ENCODE measurements around the gene SH3TC2.

SH3TC2 gene

GRCh38 chr5:149028984-149029383, 33.9 kb downstream of the SH3TC2 start:
- no peak for DNase-seq (ENCODE audit: low read depth in 2 of 2)

DNA sequence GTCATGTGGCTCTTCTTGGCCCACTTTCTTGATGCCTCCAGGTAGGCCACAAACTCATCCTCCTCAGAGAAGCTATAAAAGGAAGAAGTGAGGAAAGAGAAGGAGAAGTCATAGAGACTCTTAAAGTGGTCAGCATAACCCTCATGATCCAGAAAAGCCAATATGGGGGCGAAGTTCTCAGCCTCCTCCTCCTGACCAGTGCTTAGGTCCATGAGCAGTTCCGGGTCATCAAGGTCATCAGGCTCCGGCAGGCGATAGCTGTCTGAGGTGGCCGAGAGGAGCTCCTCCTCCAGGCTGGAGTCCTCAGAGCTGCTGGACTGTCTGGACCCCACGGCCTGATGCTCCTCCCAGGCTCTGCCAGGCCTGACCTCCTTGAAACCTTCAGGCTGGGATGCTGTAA, 34.7 kb downstream of the SH3TC2 start:
- no peak for DNase-seq (ENCODE audit: low read depth in 2 of 2)

- DNase-seq (ENCODE audit: low read depth in 2 of 2): no peak
Observed at GRCh38 chr5:149027636-149028035, 35.2 kb downstream of the SH3TC2 start.

DNA sequence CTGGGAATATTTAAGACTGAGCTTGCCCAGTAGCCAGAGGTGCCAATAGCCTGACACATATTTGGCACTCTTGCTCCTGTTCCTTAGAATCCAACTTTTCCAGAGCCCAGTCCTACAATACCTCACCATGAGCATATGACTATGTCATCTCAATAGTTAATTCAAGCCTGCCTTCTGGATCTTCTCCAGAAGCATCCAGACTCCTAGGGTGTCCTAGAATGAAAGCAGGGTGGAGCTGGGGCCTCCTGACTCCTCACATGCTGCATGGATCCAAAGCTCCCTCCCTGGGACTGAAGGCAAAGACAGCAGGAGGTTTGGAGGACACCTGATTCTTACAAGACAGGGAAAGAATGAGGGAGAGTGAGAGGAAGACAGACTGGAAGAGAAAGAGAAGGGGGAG, 37.9 kb downstream of the SH3TC2 start:
- no peak for DNase-seq (ENCODE audit: low read depth in 2 of 2)

GRCh38 chr5:149024477-149024876, 38.4 kb downstream of the SH3TC2 start:
- no peak for DNase-seq (ENCODE audit: low read depth in 2 of 2)

- no peak for DNase-seq (ENCODE audit: low read depth in 2 of 2)
Observed at GRCh38 chr5:149022200-149022599, 40.7 kb downstream of the SH3TC2 start.

DNA sequence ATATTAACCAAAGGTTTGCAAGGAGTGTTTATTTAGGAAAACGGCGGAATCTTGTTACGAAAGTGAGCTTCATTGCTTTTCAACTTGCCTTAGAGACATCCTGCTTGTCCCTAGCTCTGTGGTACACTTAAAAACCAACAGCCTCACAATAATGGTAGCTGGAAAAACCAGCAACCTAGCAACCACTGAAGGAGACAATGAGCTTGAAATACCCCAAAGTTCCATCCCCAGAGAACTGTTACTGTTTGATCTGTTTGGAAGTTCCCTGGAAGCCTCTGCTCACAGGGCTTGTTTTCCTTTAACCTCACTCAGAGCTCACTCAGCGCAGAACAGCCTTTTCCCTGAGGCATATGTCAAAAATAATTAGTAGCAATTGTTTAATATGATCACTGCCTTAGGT, 43.2 kb downstream of the SH3TC2 start:
- peak in 1 of 2 experiments; percentile 27 for DNase-seq (ENCODE audit: low read depth in 2 of 2)

- peak; percentile 94 to 95 for DNase-seq (ENCODE audit: low read depth in 2 of 2)
Observed at GRCh38 chr5:149018909-149019443, 43.9 kb downstream of the SH3TC2 start.

DNA sequence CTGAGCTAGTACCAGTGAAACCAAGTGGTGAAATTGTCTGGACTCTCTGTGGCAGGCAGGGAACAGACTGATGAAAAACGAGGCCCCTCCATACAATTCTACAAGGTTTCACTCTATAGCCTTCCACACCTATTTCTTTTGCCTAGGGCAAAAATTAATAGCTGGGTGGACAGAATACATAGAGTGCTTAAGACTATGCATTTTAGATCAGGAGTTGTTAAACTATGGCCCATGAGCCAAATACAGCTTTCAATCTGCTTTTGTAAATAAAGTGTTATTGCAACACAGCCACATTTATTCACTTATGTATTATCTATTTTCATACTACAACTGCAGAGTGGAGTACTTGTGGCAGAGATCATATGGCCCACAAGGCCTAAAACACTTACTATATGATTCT, 45.2 kb downstream of the SH3TC2 start:
- DNase-seq (ENCODE audit: low read depth in 2 of 2): no peak

- no peak for DNase-seq (ENCODE audit: low read depth in 2 of 2)
Observed at GRCh38 chr5:149015561-149015960, 47.3 kb downstream of the SH3TC2 start.

- DNase-seq (ENCODE audit: low read depth in 2 of 2): no peak
Observed at GRCh38 chr5:149015126-149015525, 47.7 kb downstream of the SH3TC2 start.

DNA sequence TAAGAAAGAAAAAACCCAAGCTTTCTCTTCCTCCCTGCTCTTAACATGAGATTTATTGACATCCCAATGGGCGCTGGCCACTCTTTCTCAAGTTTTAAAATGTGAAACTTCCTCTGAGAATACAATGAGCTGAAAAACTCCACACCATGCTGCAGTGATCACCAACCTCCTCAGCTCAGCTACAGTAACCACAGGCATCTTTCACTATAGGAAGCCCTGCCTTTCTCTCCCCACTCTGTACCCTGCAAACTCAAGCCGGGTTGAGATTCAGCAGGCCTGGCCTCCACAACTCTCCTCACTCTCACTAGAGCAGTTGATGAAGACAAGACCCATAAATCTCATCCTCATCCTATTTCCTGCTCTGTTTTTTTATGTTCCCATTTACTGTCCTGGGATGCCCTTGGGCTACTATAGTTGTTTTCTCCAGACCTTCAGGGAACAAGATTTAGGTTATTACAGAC, 48.3 kb downstream of the SH3TC2 start:
- DNase-seq (ENCODE audit: low read depth in 2 of 2): peak; percentile 71

DNA sequence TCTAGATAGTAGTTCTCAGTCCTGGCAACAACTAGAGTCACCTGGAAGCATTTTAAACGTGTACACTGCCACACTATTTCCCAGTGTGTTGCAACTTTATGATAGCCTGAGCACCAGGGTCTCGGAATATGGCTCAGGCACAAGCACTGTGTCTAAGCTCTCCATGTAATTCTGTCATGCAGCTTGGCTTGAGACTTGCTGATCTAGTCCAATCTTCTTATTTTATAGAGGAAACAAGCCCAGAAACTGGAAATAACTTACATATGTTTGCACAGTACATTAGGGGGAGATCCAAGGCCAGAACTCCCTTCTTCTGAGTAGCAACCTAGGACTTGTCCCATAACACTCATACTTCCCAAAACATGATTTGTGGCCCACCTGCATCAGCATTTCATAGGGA, 49.1 kb downstream of the SH3TC2 start:
- DNase-seq (ENCODE audit: low read depth in 2 of 2): no peak

DNA sequence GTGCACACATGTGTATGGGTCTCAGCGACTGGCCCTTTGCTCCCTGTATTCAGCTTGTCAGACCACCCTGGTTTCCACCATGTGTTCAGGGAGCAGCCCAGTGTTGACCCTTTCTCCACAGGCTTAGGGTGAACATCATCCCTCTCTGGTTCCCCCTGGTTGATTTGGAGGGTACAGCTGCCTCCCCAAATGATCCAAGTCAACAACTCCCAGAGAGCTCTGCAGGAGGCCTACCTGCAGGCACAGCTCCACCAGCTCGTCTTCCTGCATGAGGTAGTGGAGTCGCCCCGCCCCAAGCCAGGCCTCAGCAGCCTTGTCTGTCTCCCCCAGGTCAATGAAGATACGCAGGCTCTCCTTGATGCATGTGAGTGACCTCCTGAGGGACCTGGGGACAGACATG, 50.5 kb downstream of the SH3TC2 start:
- no peak for DNase-seq (ENCODE audit: low read depth in 2 of 2)

DNA sequence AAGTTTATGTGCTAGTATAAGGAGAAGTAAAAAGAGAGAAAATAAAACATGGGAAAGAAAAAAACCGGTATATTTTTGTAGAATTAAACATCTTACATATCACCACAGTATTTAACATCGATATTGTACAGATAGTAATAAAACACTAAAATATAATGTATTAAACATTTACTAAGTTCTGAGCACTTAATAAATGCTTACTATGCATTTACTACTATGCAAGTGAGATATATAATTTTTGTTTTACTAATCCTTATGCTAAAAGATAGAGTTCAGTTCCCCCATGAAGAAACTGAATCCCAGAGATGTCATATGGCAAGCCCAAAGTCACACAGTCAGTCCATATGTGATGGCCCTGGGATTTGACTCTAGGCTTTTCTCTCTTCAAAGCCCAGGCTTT, 51.1 kb downstream of the SH3TC2 start:
- no peak for DNase-seq (ENCODE audit: low read depth in 2 of 2)

- no peak for DNase-seq (ENCODE audit: low read depth in 2 of 2)
Observed at GRCh38 chr5:149011084-149011483, 51.8 kb downstream of the SH3TC2 start.

DNA sequence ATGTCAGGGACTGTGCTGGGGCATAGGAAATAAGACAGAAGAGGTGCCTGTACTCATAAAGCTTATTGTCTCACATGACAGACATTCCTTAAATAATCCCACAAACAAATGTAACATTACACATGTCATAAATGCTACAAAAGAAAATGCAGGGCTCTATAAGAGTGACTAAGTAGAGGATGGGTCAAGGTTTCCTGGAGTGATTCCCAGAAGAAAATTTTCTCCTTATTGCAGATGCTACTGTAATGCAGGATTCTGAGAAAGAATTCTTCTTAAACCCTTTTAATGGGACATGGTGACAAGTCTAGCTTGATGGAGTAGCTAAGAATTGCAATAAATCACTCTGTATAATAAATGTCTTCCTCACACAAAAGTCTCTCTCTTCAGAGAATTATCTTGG, 55.7 kb downstream of the SH3TC2 start:
- peak; percentile 92 for DNase-seq (ENCODE audit: low read depth in 2 of 2)

- no peak for DNase-seq (ENCODE audit: low read depth in 2 of 2)
Observed at GRCh38 chr5:149006426-149006825, 56.4 kb downstream of the SH3TC2 start.

GRCh38 chr5:149005077-149005892, 57.6 kb downstream of the SH3TC2 start:
- peak; percentile 78 to 80 for DNase-seq (ENCODE audit: low read depth in 2 of 2)

DNA sequence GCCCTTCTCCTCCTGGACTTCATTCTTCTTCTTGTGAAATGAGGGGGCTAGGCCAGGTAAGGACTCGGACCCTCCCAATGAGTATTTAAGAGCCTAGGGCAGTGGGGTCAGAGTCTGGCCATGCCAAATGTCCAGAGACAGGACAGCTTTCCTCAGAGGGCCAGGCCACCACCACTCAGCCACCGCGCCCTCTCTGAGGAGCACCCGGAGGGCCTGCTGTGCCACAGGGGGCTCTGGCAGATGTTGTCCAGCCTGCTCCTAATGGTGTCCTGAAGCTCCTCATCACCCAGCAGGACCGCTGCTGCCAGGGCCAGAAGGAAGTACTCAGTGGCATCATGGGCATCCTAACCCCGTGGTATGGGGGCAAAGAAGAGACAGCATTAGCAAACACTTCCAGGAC, 58.3 kb downstream of the SH3TC2 start:
- no peak for DNase-seq (ENCODE audit: low read depth in 2 of 2)

DNA sequence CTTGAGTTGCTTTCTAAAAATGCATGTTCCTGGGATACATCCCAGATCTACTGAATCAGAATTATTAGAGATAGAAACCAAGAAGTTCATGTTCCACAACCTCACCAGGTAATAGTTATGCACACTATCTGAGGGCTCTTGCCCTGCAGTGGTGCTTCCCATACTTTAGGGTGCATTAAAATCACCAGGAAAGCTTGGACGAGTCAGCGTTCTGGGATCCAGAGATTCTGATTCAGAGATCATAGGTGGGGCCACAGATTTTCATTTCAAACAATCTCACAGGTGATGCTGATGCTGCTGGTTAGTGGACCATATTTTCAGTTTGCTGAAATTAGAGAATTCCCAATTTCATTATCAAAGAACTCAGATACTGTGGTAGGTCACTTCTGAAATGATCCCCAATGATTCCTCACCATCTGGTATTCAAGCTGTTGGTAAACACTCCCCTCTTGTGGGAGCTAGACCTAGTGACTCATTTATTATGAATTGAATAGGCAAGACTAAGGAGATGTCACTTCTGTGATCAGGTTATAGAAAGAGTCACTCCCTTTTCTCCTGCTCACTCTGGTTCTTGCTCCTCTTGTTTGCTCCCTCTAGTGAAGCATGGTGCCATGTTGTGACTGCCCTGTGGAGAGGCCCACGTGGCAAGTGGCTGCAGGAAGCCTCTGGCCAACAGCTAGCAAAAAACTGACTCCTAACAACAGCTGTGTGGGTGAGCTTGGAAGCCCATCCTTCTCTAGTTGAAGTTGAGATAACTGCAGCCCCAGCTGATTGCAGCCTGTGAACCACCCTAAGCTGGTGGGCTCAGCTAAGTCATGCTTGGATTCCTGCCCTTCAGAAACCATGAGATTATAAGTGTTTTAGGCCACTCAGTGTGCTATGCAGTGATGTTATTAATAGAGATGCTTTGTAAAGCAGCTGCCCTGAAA, 59.8 kb downstream of the SH3TC2 start:
- DNase-seq (ENCODE audit: low read depth in 2 of 2): no peak

GRCh38 chr5:149002053-149002452, 60.8 kb downstream of the SH3TC2 start:
- DNase-seq (ENCODE audit: low read depth in 2 of 2): peak; percentile 95 to 96

All from fibroblast of skin of left quadriceps (primary cell).